ENCODE data around the gene PTPRO. TPM values are rescaled to one million over a fixed set of nuclear protein-coding genes. Genes with fewer than 3 reads are reported as not detected.

The PTPRO gene
- total RNA-seq, 1 experiment from 2014 or later: 0.52 TPM

GRCh38 chr12:15368812-15369211, 46.5 kb downstream of the PTPRO start:
- Histone ChIP-seq H3K79me1 (ENCODE audit: insufficient read depth, low read depth, low read length, poor library complexity, severe bottlenecking) (no peaks in the 10 kb centered on the region), H4K20me1 (ENCODE audit: control insufficient read depth, insufficient read depth, insufficient read length) (no peaks in the 10 kb centered on the region), H3T11ph (ENCODE audit: low read length) (no peak overlapping the region), H3K14ac (ENCODE audit: insufficient read depth, low read length) (no peak overlapping the region), H3K27ac (ENCODE audit: insufficient read length, low read depth, low read length) (no peak overlapping the region), H3K4me2 (ENCODE audit: insufficient read depth, insufficient read length, low read length) (no peak overlapping the region), H2AK5ac (ENCODE audit: insufficient read length, low read length) (no peak overlapping the region), H4K5ac (ENCODE audit: insufficient read length, low read depth, low read length) (no peak overlapping the region), H3K23me2 (ENCODE audit: insufficient read length, low read depth, low read length, poor library complexity, severe bottlenecking) (no peaks in the 10 kb centered on the region), H3K18ac (ENCODE audit: insufficient read length, low read depth, low read length) (no peak overlapping the region), H4K91ac (ENCODE audit: insufficient read length, low read depth, low read length) (no peak overlapping the region), H3K27me3 (ENCODE audit: insufficient read depth, low read length) (no peaks in the 10 kb centered on the region), H3K23ac (ENCODE audit: insufficient read length, low read depth, low read length) (no peak overlapping the region), H3K4ac (ENCODE audit: low read depth, low read length) (no peak overlapping the region), H3K4me1 (ENCODE audit: insufficient read depth, low read length) (no peaks in the 10 kb centered on the region), H2BK5ac (ENCODE audit: insufficient read length, low read length) (no peak overlapping the region), H2AFZ (ENCODE audit: low read length) (no peak overlapping the region), H3K79me2 (ENCODE audit: insufficient read depth, low read length) (no peaks in the 10 kb centered on the region; the same call in 1 of the 2 replicates), H2BK15ac (ENCODE audit: low read depth, low read length) (no peak overlapping the region), H2BK12ac (ENCODE audit: insufficient read length, low read depth, low read length) (no peak overlapping the region), H3K9ac (ENCODE audit: extremely low read depth, insufficient read length, low read length) (no peak overlapping the region), H4K8ac (replicated peaks; ENCODE audit: insufficient read length, low read depth, low read length) (no peak overlapping the region), H2BK20ac (ENCODE audit: low read depth, low read length, poor library complexity, severe bottlenecking) (no peak overlapping the region), H2BK120ac (ENCODE audit: low read depth, low read length, poor library complexity, severe bottlenecking) (no peak overlapping the region), H3K56ac (ENCODE audit: insufficient read length, low read depth, low read length) (no peak overlapping the region), H3K9me3 (ENCODE audit: control insufficient read depth, low read depth, low read length) (no peaks in the 10 kb centered on the region)
- peaks cover 3% of the 10 kb centered on the region; the same call in 1 of the 2 replicates for H3K27me3 Mint-ChIP-seq (ENCODE audit: low read depth)
- H3K9me3 Mint-ChIP-seq: no peaks in the 10 kb centered on the region
- no peak for DNase-seq
- WGBS (ENCODE audit: extremely low coverage, insufficient read length, low lambda C conversion rate): no CpG with 5 or more reads among the region's 4 CpGs
- no peaks in the 10 kb centered on the region for H3K36me3 Mint-ChIP-seq (ENCODE audit: insufficient read depth in 1 of 3, low read depth in 3 of 3)
- H3K27ac Mint-ChIP-seq: peak overlapping the region in 1 of 3 experiments; percentile 65; a peak in 1 of 7 replicates
- no peak overlapping the region for H3K4me3 Mint-ChIP-seq
- TF ChIP-seq CTCF (conservative IDR thresholded peaks at IDR 0.05): no peak
- H3K4me1 Mint-ChIP-seq: no peaks in the 10 kb centered on the region

Data from H9 (cell line).